H1 (cell line): ENCODE results near the gene MPDU1.

ENCODE experiments used
- EGR1 ChIP-seq: IDR thresholded peaks from 2 replicates; pipeline ENCODE4 v1.6.1; 2011; ENCODE audit warnings: low read depth, low read length, borderline replicate concordance
- RXRA ChIP-seq: IDR thresholded peaks from 2 replicates; pipeline ENCODE4 v1.6.1; 2011; ENCODE audit warnings: low read depth, mild to moderate bottlenecking, low read length, moderate library complexity; ENCODE audit not compliant: insufficient read depth

- no peak for TF ChIP-seq RXRA
- no peak for TF ChIP-seq EGR1
Measured at GRCh38 chr17:7574176-7574953, 9.3 kb upstream of the MPDU1 start.
